Spinal cord (tissue), 10 donors: ENCODE data around the gene POLRMT. TPM values are rescaled to one million over a fixed set of nuclear protein-coding genes. Genes with fewer than 3 reads are reported as not detected.

ENCODE experiments used
- DNase-seq, 6 donors: peaks; one replicate each; pipeline versions ENCODE4 v3.0.0 to v3.0.0-alpha.2; 2013 to 2015; ENCODE audit warnings: low spot score in 6 of 6, low read depth in 4 of 6
- H3K27ac ChIP-seq: one replicate; pipeline ENCODE4 v1.5.1; 2013; ENCODE audit warnings: low read depth, low read length, control low read depth
- H3K27me3 ChIP-seq: one replicate; pipeline ENCODE4 v1.6.1; 2013; ENCODE audit warnings: low read length; ENCODE audit not compliant: control insufficient read depth, insufficient read depth
- H3K36me3 ChIP-seq: one replicate; pipeline ENCODE4 v1.6.1; 2013; ENCODE audit warnings: low read length; ENCODE audit not compliant: control insufficient read depth, insufficient read depth
- H3K4me1 ChIP-seq: one replicate; pipeline ENCODE4 v1.6.1; 2013; ENCODE audit warnings: low read length; ENCODE audit not compliant: control insufficient read depth, insufficient read depth
- H3K4me3 ChIP-seq: one replicate; pipeline ENCODE4 v1.5.1; 2013; ENCODE audit warnings: low read depth, low read length, control low read depth
- H3K9me3 ChIP-seq: one replicate; pipeline ENCODE4 v1.6.1; 2013; ENCODE audit warnings: low read length; ENCODE audit not compliant: control insufficient read depth, insufficient read depth
- WGBS: methylation state at CpG from one replicate; pipeline ENCODE4 v1.1.5; 2013; ENCODE audit warnings: missing lambda C conversion rate; ENCODE audit not compliant: insufficient coverage; 5-methylcytosine and 5-hydroxymethylcytosine counted together
- polyA plus RNA-seq, 2 donors: library from polyadenylated mRNA; unstranded; fragments of 120-200 nt; gene quantifications; one replicate each; pipeline ENCODE4 v1.2.1, GENCODE V29; 2013; ENCODE audit not compliant: insufficient read length in 2 of 2
- total RNA-seq, 2 donors: library from RNA; depleted of rRNA in 1 of 2; stranded (reverse); fragments of 120-200 nt in 1 of 2; fragments of >200 nt in 1 of 2; gene quantifications; one replicate each; pipeline versions ENCODE4 v1.2.3 to v1.2.4, GENCODE V29; 2013 to 2014
- donor health status: healthy.

The POLRMT gene
- total and polyA plus RNA-seq, 4 donors, result 11.8 to 54.2 (median 46.2) TPM

GRCh38 chr19:567296-567900, 65.9 kb downstream of the POLRMT start:
- H3K36me3 ChIP-seq, result no peaks in the 10 kb centered on the region
- DNase-seq, result no peak
- H3K4me3 ChIP-seq, result no peak overlapping the region
- no peaks in the 10 kb centered on the region for H3K9me3 ChIP-seq
- H3K27me3 ChIP-seq, result peaks cover 7% of the 10 kb centered on the region
- 94% methylated on average over 20 of the region's 22 CpGs for whole genome bisulfite sequencing
- H3K27ac ChIP-seq, result no peak overlapping the region
- H3K4me1 ChIP-seq, result peaks cover 15% of the 10 kb centered on the region

Other genes with a start within 250 kb of the POLRMT start
- 1 to 10 TPM; 8.7 to 9.4 TPM for gene C2CD4C, start 224.4 kb downstream of the POLRMT start, total RNA-seq
- gene C2CD4C, start 224.4 kb downstream of the POLRMT start, polyA plus RNA-seq, result 10 to 100 TPM; 30.8 to 32.6 TPM
- gene SHC2, start 172.5 kb downstream of the POLRMT start, total RNA-seq, result 10 to 100 TPM; 15.5 to 24.2 TPM
- 100 to 1,000 TPM in 1 of 2 donors, 10 to 100 TPM in 1; 92.7 to 111 TPM for gene SHC2, start 172.5 kb downstream of the POLRMT start, polyA plus RNA-seq
- 1 to 10 TPM in 1 of 2 donors, under 1 TPM in 1; 0.40 to 2.6 TPM for gene MADCAM1, start 137.1 kb downstream of the POLRMT start, total RNA-seq
- 1 to 10 TPM; 5.3 to 7.1 TPM for gene MADCAM1, start 137.1 kb downstream of the POLRMT start, polyA plus RNA-seq
- gene TPGS1, start 126.0 kb downstream of the POLRMT start, total RNA-seq, result 10 to 100 TPM in 1 of 2 donors, 1 to 10 TPM in 1; 9.9 to 23.9 TPM
- 10 to 100 TPM; 30.3 to 31.3 TPM for gene TPGS1, start 126.0 kb downstream of the POLRMT start, polyA plus RNA-seq
- 10 to 100 TPM; 35.5 to 85.5 TPM for gene CDC34, start 101.8 kb downstream of the POLRMT start, total RNA-seq
- 10 to 100 TPM; 86.6 to 92.0 TPM for gene CDC34, start 101.8 kb downstream of the POLRMT start, polyA plus RNA-seq
- under 1 TPM in 1 of 2 donors, not detected in 1; 0.33 TPM for gene GZMM, start 89.5 kb downstream of the POLRMT start, total RNA-seq
- under 1 TPM; 0.55 to 0.68 TPM for gene GZMM, start 89.5 kb downstream of the POLRMT start, polyA plus RNA-seq
- 100 to 1,000 TPM; 177 to 638 TPM for gene BSG, start 60.9 kb downstream of the POLRMT start, total RNA-seq
- gene BSG, start 60.9 kb downstream of the POLRMT start, polyA plus RNA-seq, result 100 to 1,000 TPM; 484 to 623 TPM
- gene HCN2, start 43.7 kb downstream of the POLRMT start, total RNA-seq, result 10 to 100 TPM in 1 of 2 donors, 1 to 10 TPM in 1; 8.6 to 35.7 TPM
- gene HCN2, start 43.7 kb downstream of the POLRMT start, polyA plus RNA-seq, result 10 to 100 TPM; 82.5 to 85.8 TPM
- gene FGF22, start 6.3 kb upstream of the POLRMT start, total RNA-seq, result 1 to 10 TPM in 1 of 2 donors, under 1 TPM in 1; 0.72 to 1.2 TPM
- gene FGF22, start 6.3 kb upstream of the POLRMT start, polyA plus RNA-seq, result 1 to 10 TPM; 2.2 to 2.5 TPM
- 10 to 100 TPM; 13.4 to 20.3 TPM for gene RNF126, start 29.7 kb upstream of the POLRMT start, total RNA-seq
- 10 to 100 TPM; 50.9 to 61.6 TPM for gene RNF126, start 29.7 kb upstream of the POLRMT start, polyA plus RNA-seq
- gene FSTL3, start 42.9 kb upstream of the POLRMT start, total RNA-seq, result 10 to 100 TPM; 11.5 to 32.1 TPM
- gene FSTL3, start 42.9 kb upstream of the POLRMT start, polyA plus RNA-seq, result 10 to 100 TPM; 11.3 to 18.5 TPM
- gene PRSS57, start 61.9 kb upstream of the POLRMT start, total RNA-seq, result 1 to 10 TPM in 1 of 2 donors, under 1 TPM in 1; 0.33 to 1.1 TPM
- gene PRSS57, start 61.9 kb upstream of the POLRMT start, polyA plus RNA-seq, result under 1 TPM in 1 of 2 donors, not detected in 1; 0.15 TPM
- gene PALM, start 75.4 kb upstream of the POLRMT start, total RNA-seq, result 10 to 100 TPM; 48.8 to 72.4 TPM
- 100 to 1,000 TPM; 237 to 260 TPM for gene PALM, start 75.4 kb upstream of the POLRMT start, polyA plus RNA-seq
- under 1 TPM; 0.40 to 0.66 TPM for gene MISP, start 117.6 kb upstream of the POLRMT start, total RNA-seq
- under 1 TPM; 0.41 to 0.42 TPM for gene MISP, start 117.6 kb upstream of the POLRMT start, polyA plus RNA-seq
- gene PTBP1, start 163.9 kb upstream of the POLRMT start, total RNA-seq, result 10 to 100 TPM; 51.3 to 91.9 TPM
- 100 to 1,000 TPM; 137 to 152 TPM for gene PTBP1, start 163.9 kb upstream of the POLRMT start, polyA plus RNA-seq
- gene PLPPR3, start 188.4 kb upstream of the POLRMT start, total RNA-seq, result 10 to 100 TPM; 26.1 to 29.3 TPM
- 100 to 1,000 TPM; 201 to 245 TPM for gene PLPPR3, start 188.4 kb upstream of the POLRMT start, polyA plus RNA-seq
- 10 to 100 TPM in 1 of 2 donors, 1 to 10 TPM in 1; 2.0 to 14.2 TPM for gene AZU1, start 194.3 kb upstream of the POLRMT start, total RNA-seq
- 1 to 10 TPM; 3.0 to 3.6 TPM for gene AZU1, start 194.3 kb upstream of the POLRMT start, polyA plus RNA-seq
- gene PRTN3, start 207.5 kb upstream of the POLRMT start, total RNA-seq, result 10 to 100 TPM in 1 of 2 donors, 1 to 10 TPM in 1; 3.8 to 37.1 TPM
- gene PRTN3, start 207.5 kb upstream of the POLRMT start, polyA plus RNA-seq, result under 1 TPM; 0.41 to 0.72 TPM
- 10 to 100 TPM in 1 of 2 donors, under 1 TPM in 1; 0.99 to 23.5 TPM for gene ELANE, start 218.8 kb upstream of the POLRMT start, total RNA-seq
- gene ELANE, start 218.8 kb upstream of the POLRMT start, polyA plus RNA-seq, result under 1 TPM in 1 of 2 donors, not detected in 1; 0.18 TPM
- gene CFD, start 226.1 kb upstream of the POLRMT start, total RNA-seq, result 1 to 10 TPM; 4.2 to 6.5 TPM
- 1 to 10 TPM; 2.8 to 5.1 TPM for gene CFD, start 226.1 kb upstream of the POLRMT start, polyA plus RNA-seq